Neuronal stem cell (in vitro differentiated cells): ENCODE measurements around the gene PLA2G5.

Source experiments
- DNase-seq: peaks from one replicate; pipeline ENCODE4 v3.0.0-alpha.2; 2013; ENCODE audit warnings: low spot score
- H2AFZ ChIP-seq: one replicate; pipeline ENCODE4 v1.6.1; 2013; ENCODE audit warnings: mild to moderate bottlenecking, low read length, inconsistent platforms
- H2AK5ac ChIP-seq: 2 replicates; pipeline ENCODE4 v1.6.1; 2013; ENCODE audit warnings: low read depth, mild to moderate bottlenecking, inconsistent platforms, low read length, moderate library complexity, mixed read lengths
- H2BK120ac ChIP-seq: 2 replicates; pipeline ENCODE4 v1.6.1; 2013; ENCODE audit warnings: low read depth, mild to moderate bottlenecking, inconsistent platforms, low read length, moderate library complexity, mixed read lengths
- H2BK12ac ChIP-seq: one replicate; pipeline ENCODE4 v1.6.1; 2013; ENCODE audit warnings: low read length, inconsistent platforms
- H2BK15ac ChIP-seq: 2 replicates; pipeline ENCODE4 v1.6.1; 2013; ENCODE audit warnings: mild to moderate bottlenecking, low read length, inconsistent platforms, mixed read lengths
- H2BK5ac ChIP-seq: one replicate; pipeline ENCODE4 v1.6.1; 2013; ENCODE audit warnings: inconsistent platforms, mild to moderate bottlenecking, low read length, moderate library complexity
- H3K14ac ChIP-seq: one replicate; pipeline ENCODE4 v1.6.1; 2013; ENCODE audit warnings: low read length, inconsistent platforms
- H3K18ac ChIP-seq: 2 replicates; pipeline ENCODE4 v1.6.1; 2013; ENCODE audit warnings: low read length, inconsistent platforms
- H3K23ac ChIP-seq: 2 replicates; pipeline ENCODE4 v1.6.1; 2013; ENCODE audit warnings: low read depth, mild to moderate bottlenecking, mixed read lengths, low read length, inconsistent platforms; ENCODE audit not compliant: poor library complexity
- H3K27ac ChIP-seq: replicated peaks from 3 replicates; pipeline ENCODE4 v1.5.1; 2013; ENCODE audit warnings: low read length, inconsistent platforms
- H3K27me3 ChIP-seq, 3 experiments: 2 replicates each; pipeline ENCODE4 v1.6.1; 2013; ENCODE audit warnings: low read length in 3 of 3, mild to moderate bottlenecking in 2 of 3, inconsistent platforms in 1 of 3, low read depth in 1 of 3, mixed read lengths in 1 of 3, moderate library complexity in 1 of 3; ENCODE audit not compliant: control insufficient read depth in 3 of 3, insufficient read depth in 3 of 3
- H3K36me3 ChIP-seq, 2 donors: replicated peaks in 1 of 2; 2 replicates each; pipeline ENCODE4 v1.6.1; 2013; ENCODE audit warnings: low read length in 2 of 2; ENCODE audit not compliant: control insufficient read depth in 2 of 2, insufficient read depth in 2 of 2
- H3K4ac ChIP-seq: 2 replicates; pipeline ENCODE4 v1.6.1; 2013; ENCODE audit warnings: inconsistent platforms, mild to moderate bottlenecking, low read length, moderate library complexity
- H3K4me1 ChIP-seq, 2 donors: 1 replicate in 1 of 2; 2 replicates in 1 of 2; pipeline ENCODE4 v1.6.1; 2013; ENCODE audit warnings: low read length in 2 of 2, low read depth in 1 of 2; ENCODE audit not compliant: control insufficient read depth in 2 of 2, insufficient read depth in 1 of 2
- H3K4me2 ChIP-seq: one replicate; pipeline ENCODE4 v1.6.1; 2013; ENCODE audit warnings: mild to moderate bottlenecking, low read length, inconsistent platforms; ENCODE audit not compliant: insufficient read depth, poor library complexity, severe bottlenecking
- H3K4me3 ChIP-seq, 2 donors: 2 replicates each; pipeline ENCODE4 v1.5.1; 2013; ENCODE audit warnings: low read length in 2 of 2, mild to moderate bottlenecking in 2 of 2, inconsistent platforms in 1 of 2, moderate library complexity in 1 of 2
- H3K79me1 ChIP-seq: one replicate; pipeline ENCODE4 v1.6.1; 2013; ENCODE audit warnings: low read depth, mild to moderate bottlenecking, inconsistent platforms, low read length, moderate library complexity
- H3K9ac ChIP-seq: one replicate; pipeline ENCODE4 v1.6.1; 2013; ENCODE audit warnings: mild to moderate bottlenecking, low read depth, low read length, inconsistent platforms; ENCODE audit not compliant: poor library complexity
- H3K9me3 ChIP-seq, 2 donors: replicated peaks in 1 of 2; 2 replicates each; pipeline versions ENCODE3 to v1.6.1; 2013; ENCODE audit warnings: low read length in 2 of 2, mild to moderate bottlenecking in 2 of 2, inconsistent platforms in 1 of 2, low read depth in 1 of 2, mixed read lengths in 1 of 2, moderate library complexity in 1 of 2; ENCODE audit not compliant: control insufficient read depth in 2 of 2, insufficient read depth in 1 of 2
- H4K8ac ChIP-seq: one replicate; pipeline ENCODE4 v1.6.1; 2013; ENCODE audit warnings: low read depth, mild to moderate bottlenecking, inconsistent platforms, low read length, moderate library complexity
- H4K91ac ChIP-seq: one replicate; pipeline ENCODE4 v1.6.1; 2013; ENCODE audit warnings: low read length, low read depth, mild to moderate bottlenecking, inconsistent platforms; ENCODE audit not compliant: poor library complexity
- WGBS, 2 donors: extraction: QIAGEN DNeasy Blood & Tissue Kit; methylation state at CpG; one replicate each; pipeline ENCODE4 v1.1.7; 2013; ENCODE audit warnings: missing lambda C conversion rate in 2 of 2, mixed read lengths in 1 of 2; ENCODE audit not compliant: insufficient read length in 2 of 2, insufficient replicate concordance in 1 of 2; ENCODE audit errors: extremely low coverage in 2 of 2; 5-methylcytosine and 5-hydroxymethylcytosine counted together

PLA2G5 gene

GRCh38 chr1:20071416-20071815 is 1.4 kb downstream of the PLA2G5 start:
- no peak for DNase-seq
- Histone ChIP-seq H3K79me1 (no peaks in the 10 kb centered on the region), H3K4me2 (no peak overlapping the region), H4K8ac (no peak overlapping the region), H3K4me1 (no peaks in the 10 kb centered on the region), H3K18ac (no peak overlapping the region), H3K27ac (no peak overlapping the region), H3K14ac (no peak overlapping the region), H2AFZ (no peak overlapping the region), H3K4me3 (no peak overlapping the region), H2BK120ac (no peak overlapping the region), H2BK15ac (no peak overlapping the region), H2BK12ac (no peak overlapping the region), H3K23ac (peak overlapping the region; percentile 21), H3K9me3 (no peaks in the 10 kb centered on the region), H2BK5ac (no peak overlapping the region), H3K27me3 (peaks cover 0 to 12% (median 0%) of the 10 kb centered on the region in 3 experiments), H4K91ac (no peak overlapping the region), H3K4ac (no peak overlapping the region), H3K36me3 (no peaks in the 10 kb centered on the region), H3K9ac (no peak overlapping the region), H2AK5ac (no peak overlapping the region)
- WGBS, 2 donors, result no CpG with 5 or more reads among the region's 6 CpGs

GRCh38 chr1:20072771-20073170 is 2.8 kb downstream of the PLA2G5 start:
- Histone ChIP-seq H3K4me3 (no peak overlapping the region), H3K4me2 (no peak overlapping the region), H3K9me3 (no peaks in the 10 kb centered on the region), H3K4ac (no peak overlapping the region), H3K23ac (no peak overlapping the region), H3K27me3 (peaks cover 0 to 12% (median 0%) of the 10 kb centered on the region in 3 experiments), H4K91ac (no peak overlapping the region), H3K14ac (no peak overlapping the region), H3K27ac (no peak overlapping the region), H2BK5ac (no peak overlapping the region), H3K9ac (no peak overlapping the region), H2AFZ (no peak overlapping the region), H3K4me1 (no peaks in the 10 kb centered on the region), H3K36me3 (no peaks in the 10 kb centered on the region), H2BK15ac (no peak overlapping the region), H2BK120ac (no peak overlapping the region), H3K18ac (no peak overlapping the region), H4K8ac (no peak overlapping the region), H2AK5ac (no peak overlapping the region), H3K79me1 (no peaks in the 10 kb centered on the region), H2BK12ac (no peak overlapping the region)
- WGBS, 2 donors, result no CpG with 5 or more reads among the region's 7 CpGs
- DNase-seq, result no peak

GRCh38 chr1:20073256-20073655 is 3.3 kb downstream of the PLA2G5 start:
- H2AFZ ChIP-seq, result no peak overlapping the region
- WGBS, 2 donors, result no CpG with 5 or more reads among the region's 2 CpGs

GRCh38 chr1:20074055-20074724 is 4.2 kb downstream of the PLA2G5 start:
- no peak overlapping the region for H3K4ac ChIP-seq
- no peaks in the 10 kb centered on the region for H3K36me3 ChIP-seq
- no peak overlapping the region for H3K27ac ChIP-seq
- no peak overlapping the region for H2BK5ac ChIP-seq
- H3K23ac ChIP-seq, result no peak overlapping the region
- no peak overlapping the region for H2BK12ac ChIP-seq
- no peaks in the 10 kb centered on the region for H3K4me1 ChIP-seq
- no CpG with 5 or more reads among the region's 11 CpGs for WGBS, 2 donors
- no peaks in the 10 kb centered on the region for H3K79me1 ChIP-seq
- H2BK15ac ChIP-seq, result no peak overlapping the region
- no peak overlapping the region for H2BK120ac ChIP-seq
- H3K4me3 ChIP-seq, result no peak overlapping the region
- no peak overlapping the region for H3K18ac ChIP-seq
- H4K8ac ChIP-seq, result no peak overlapping the region
- H2AK5ac ChIP-seq, result no peak overlapping the region
- H3K4me2 ChIP-seq, result no peak overlapping the region
- DNase-seq, result no peak
- peaks cover 0 to 8% (median 0%) of the 10 kb centered on the region in 3 experiments for H3K27me3 ChIP-seq
- no peak overlapping the region for H2AFZ ChIP-seq
- H4K91ac ChIP-seq, result no peak overlapping the region
- H3K14ac ChIP-seq, result no peak overlapping the region
- no peak overlapping the region for H3K9ac ChIP-seq
- H3K9me3 ChIP-seq, result no peaks in the 10 kb centered on the region

More at GRCh38 chr1:20073256-20073655, 3.3 kb downstream of the PLA2G5 start:
- Histone ChIP-seq H3K27me3 (peaks cover 0 to 12% (median 0%) of the 10 kb centered on the region in 3 experiments), H3K4me1 (no peaks in the 10 kb centered on the region), H2BK5ac (no peak overlapping the region), H3K36me3 (no peaks in the 10 kb centered on the region), H2BK120ac (no peak overlapping the region), H3K9ac (no peak overlapping the region), H2BK12ac (no peak overlapping the region), H3K79me1 (no peaks in the 10 kb centered on the region), H3K4ac (no peak overlapping the region), H3K23ac (no peak overlapping the region), H3K18ac (no peak overlapping the region), H3K4me2 (no peak overlapping the region), H3K4me3 (no peak overlapping the region), H2AK5ac (no peak overlapping the region), H4K91ac (no peak overlapping the region), H4K8ac (no peak overlapping the region), H3K27ac (no peak overlapping the region), H3K14ac (no peak overlapping the region), H2BK15ac (no peak overlapping the region), H3K9me3 (no peaks in the 10 kb centered on the region)
- no peak for DNase-seq
